Measurements from ENCODE around the gene HOXD10. TPM values are rescaled to one million over a fixed set of nuclear protein-coding genes. Genes with fewer than 3 reads are reported as not detected.

HOXD10 gene
- total RNA-seq, 1 donor from 2014 or later: 0.62 TPM

GRCh38 chr2:176107731-176108181, 8.8 kb upstream of the HOXD10 start:
- no peak for DNase-seq

GRCh38 chr2:176109192-176109901, 7.2 kb upstream of the HOXD10 start:
- no peak for DNase-seq

GRCh38 chr2:176109946-176110345, 6.6 kb upstream of the HOXD10 start:
- DNase-seq: no peak

- DNase-seq: no peak
These were observed 5.9 kb upstream of the HOXD10 start for GRCh38 chr2:176110415-176111308.

DNA sequence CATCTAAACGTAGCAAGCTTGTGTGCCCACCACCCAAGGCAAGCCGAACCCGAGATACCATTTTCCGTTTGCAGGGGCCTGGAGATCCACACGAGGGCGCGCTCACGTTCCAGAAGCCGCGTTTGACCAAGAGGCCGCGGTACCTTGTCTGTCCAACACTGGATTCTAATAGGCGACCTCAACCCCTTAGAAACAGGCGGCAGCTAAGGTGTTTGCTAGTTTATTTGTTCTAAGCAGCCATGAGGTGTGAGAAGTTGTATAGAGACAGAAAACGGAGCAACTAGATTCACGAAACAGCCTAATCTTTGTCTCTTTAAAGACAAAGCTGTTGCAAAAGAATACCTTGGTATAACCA, 5.3 kb upstream of the HOXD10 start:
- DNase-seq: peak; percentile 84

GRCh38 chr2:176111846-176112374, 4.7 kb upstream of the HOXD10 start:
- DNase-seq: no peak

GRCh38 chr2:176112375-176113302, 3.9 kb upstream of the HOXD10 start:
- no peak for DNase-seq

- DNase-seq: no peak
These were observed 2.3 kb upstream of the HOXD10 start for GRCh38 chr2:176114120-176114929.

DNA sequence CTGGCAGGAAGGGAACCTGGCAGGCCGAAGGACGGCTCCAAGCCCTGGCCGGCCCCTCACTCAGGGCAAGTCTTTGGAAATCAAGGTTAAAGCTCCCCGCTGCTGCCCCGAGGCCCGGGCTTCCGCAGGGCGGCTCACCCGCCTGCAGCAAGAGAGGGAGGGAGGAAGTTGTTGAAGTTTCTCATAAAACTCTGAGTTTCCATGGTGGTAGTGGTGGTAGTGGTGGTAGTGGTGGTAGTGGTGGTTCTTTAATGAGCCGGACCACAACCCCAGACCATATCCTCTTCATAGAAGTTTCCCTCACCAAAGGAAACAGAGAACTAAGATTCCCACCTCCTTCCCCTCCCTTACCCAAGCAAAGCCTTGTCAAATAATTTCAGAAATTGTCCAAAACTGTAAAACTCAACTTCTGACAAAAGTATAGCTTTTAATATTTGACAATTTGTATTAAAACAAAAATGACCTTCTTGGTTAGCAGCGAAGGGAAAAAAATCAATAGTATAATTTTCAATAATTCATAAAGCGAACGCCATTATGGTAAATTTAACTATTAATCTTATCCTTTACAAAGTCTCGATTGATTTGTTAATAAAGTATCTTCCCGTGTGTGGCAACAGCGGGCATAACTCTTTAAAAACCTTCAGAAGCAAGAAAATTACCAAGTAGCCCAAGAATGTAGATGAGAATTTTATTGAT, 1.5 kb upstream of the HOXD10 start:
- DNase-seq: no peak

DNA sequence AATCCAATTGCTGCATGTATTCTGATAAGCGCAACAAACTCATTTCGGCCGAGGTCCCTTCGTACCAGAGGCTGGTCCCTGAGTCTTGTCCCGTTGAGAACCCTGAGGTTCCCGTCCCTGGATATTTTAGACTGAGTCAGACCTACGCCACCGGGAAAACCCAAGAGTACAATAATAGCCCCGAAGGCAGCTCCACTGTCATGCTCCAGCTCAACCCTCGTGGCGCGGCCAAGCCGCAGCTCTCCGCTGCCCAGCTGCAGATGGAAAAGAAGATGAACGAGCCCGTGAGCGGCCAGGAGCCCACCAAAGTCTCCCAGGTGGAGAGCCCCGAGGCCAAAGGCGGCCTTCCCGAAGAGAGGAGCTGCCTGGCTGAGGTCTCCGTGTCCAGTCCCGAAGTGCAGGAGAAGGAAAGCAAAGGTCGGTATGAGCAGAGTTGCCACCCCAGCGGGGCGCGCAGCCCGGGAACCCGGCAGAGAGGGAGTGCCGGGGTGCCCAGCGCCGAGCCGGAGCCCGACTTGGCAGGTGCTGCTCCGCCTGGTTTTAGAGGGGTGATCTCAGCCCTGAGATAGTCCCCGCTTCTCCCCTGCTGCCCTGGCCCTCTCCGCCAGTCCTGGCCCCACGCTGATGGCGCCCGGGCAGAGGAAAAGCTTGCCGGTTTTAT, 714 bp downstream of the HOXD10 start:
- DNase-seq: no peak

DNA sequence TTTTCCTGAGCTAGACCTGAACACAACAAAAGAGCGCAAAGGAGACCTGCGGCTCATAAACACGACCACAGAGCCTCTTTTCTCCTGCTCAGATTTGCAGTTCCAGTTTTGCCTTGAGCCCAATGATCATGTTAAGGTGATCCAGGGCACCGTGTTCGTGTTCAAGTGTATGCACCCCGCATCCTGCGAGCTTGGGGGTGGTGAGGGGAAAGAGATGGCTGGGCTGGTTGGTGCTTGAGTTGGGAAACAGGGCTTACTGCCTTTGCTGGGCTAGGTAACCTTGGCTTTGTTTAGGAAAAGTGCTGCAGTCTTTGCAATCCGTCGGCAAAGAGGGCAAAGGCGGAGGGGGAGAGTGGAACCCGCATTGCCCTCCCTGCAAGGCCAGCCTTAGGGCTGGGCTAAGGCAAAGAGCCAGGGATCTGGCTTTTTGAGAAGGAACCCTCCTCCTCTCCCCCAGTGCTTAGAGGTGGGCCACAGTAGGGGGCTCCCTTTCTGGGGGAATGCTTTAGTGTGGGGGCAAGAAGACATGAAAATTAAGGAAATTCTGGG, 1.3 kb downstream of the HOXD10 start:
- DNase-seq: no peak

- peak; percentile 57 for DNase-seq
These were observed 2.2 kb downstream of the HOXD10 start for GRCh38 chr2:176118601-176119339.

- DNase-seq: no peak
These were observed 4.0 kb downstream of the HOXD10 start for GRCh38 chr2:176120364-176121189.

DNA sequence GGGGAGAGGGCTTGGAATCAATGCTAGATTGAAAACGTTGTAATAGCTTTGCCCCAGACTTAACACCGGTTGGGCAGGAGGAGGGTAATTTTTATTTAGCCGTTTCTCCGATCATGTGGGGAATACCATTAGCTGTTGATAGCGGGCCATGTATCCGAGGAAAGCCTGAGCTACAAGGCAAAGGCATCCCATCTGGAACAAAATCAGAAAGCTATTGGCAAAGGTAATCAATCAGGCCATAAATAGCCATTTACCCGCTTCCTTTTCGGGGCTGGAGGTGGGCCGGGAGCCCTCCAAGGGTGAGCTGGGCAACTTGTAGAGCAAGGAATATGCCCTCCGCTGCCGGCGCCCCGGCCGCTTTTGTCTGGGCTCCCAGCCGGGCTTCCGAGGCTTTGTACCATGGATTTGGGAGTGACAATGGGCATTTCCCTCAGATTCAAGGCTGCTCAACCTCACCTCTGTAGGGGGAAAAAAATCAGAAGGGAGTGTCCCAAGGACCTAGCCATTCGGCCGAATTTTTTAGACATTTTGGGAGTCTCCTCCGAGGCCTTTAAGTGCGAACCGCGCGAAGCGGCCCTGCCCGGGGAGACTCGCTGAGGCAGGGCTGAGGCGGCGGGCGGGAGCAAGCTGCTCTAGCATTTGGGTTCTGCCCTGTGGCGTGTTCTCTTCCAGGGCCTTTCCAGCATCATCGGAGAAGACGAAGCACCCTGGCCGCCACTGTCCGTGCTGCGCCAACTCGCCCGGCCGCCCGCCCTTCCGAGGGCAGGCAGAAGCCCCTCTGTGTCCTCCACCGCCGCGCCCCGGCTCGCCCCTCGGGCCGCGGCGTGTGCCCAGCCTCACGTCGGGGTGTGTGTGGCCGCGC, 4.8 kb downstream of the HOXD10 start:
- no peak for DNase-seq

DNA sequence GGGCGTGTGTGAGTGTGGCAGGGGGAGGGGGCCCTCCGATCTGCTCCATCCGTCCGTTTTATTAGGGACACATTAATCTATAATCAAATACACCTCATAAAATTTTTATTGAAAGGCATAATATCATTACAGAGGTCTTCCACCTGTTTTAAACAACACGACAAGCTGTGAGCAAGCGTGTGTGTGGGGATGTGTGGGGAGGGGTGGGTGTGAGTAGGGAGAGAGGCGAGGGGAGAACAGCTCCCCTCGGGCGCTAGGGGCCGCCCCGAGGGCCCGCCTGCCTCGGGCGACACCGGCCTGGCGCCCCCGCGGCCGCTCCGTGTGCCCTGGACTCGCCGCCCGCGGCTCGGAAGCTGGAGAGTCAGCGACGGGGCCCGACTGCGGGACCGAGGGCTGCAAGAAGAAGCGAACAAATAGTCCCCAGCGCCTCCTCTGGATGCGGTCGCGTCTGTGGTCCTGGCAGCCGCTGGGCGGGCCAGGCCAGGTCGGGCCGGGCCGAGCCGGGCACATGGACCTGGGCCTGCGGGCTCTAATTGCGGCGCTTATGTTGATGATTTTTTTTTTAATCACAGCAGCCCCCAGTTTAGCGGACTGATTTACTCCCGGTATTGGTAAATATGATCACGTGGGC, 5.6 kb downstream of the HOXD10 start:
- peak; percentile 68 for DNase-seq

DNA sequence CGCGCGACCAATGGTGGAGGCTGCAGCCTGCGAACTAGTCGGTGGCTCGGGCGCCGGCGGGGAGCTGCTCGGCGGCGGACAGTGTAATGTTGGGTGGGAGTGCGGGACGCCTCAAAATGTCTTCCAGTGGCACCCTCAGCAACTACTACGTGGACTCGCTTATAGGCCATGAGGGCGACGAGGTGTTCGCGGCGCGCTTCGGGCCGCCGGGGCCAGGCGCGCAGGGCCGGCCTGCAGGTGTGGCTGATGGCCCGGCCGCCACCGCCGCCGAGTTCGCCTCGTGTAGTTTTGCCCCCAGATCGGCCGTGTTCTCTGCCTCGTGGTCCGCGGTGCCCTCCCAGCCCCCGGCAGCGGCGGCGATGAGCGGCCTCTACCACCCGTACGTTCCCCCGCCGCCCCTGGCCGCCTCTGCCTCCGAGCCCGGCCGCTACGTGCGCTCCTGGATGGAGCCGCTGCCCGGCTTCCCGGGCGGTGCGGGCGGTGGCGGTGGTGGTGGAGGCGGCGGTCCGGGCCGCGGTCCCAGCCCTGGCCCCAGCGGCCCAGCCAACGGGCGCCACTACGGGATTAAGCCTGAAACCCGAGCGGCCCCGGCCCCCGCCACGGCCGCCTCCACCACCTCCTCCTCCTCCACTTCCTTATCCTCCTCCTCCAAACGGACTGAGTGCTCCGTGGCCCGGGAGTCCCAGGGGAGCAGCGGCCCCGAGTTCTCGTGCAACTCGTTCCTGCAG, 6.3 kb downstream of the HOXD10 start, which contains the start of gene HOXD9:
TSS of gene HOXD9 (plus strand) at position 37 of the 728 bp plus-strand sequence. CDS start at position 87, 50 bp downstream.
- DNase-seq: no peak

Measured in tongue (tissue), 2 donors.